ENCODE measurements around the gene B9D1.
A peak's percentile ranks its signal among the peaks of the same experiment; 100 is the strongest.

The B9D1 gene

DNA sequence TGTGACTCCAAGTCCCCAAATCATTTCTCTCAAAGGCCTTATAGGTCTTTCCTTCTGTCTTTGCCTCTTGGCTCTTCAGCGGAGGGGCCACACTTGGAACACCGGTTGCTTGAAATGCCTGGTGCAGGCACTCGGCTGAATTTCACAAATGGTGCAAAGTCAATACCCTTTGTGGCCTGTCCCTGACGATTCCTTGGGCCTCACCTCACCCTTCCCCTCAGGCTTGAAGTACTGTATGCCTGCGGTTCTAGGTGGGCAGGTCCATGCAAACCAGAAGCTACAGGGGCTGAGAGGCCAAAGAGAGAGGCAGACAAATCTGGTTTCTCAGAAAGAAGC is 4.1 kb upstream of the B9D1 start:
- H3K27me3 ChIP-seq (ENCODE audit: control insufficient read depth, insufficient read depth, low read length, poor library complexity, severe bottlenecking): no peaks in the 10 kb centered on the region
- H3K36me3 ChIP-seq (ENCODE audit: control insufficient read depth, insufficient read depth, low read length): no peaks in the 10 kb centered on the region
- no peak overlapping the region for H3K27ac ChIP-seq (ENCODE audit: insufficient read depth, low read depth, low read length, poor library complexity, severe bottlenecking)
- H3K4me1 ChIP-seq (ENCODE audit: control insufficient read depth, insufficient read depth, low read length): peaks cover 4% of the 10 kb centered on the region
- no peak overlapping the region for H3K4me3 ChIP-seq (ENCODE audit: insufficient read depth, low read depth, low read length)
- H3K9me3 ChIP-seq (ENCODE audit: control insufficient read depth, low read length): no peaks in the 10 kb centered on the region
- 89 to 92% methylated on average over 5 of the region's 5 CpGs for WGBS, 2 experiments

DNA sequence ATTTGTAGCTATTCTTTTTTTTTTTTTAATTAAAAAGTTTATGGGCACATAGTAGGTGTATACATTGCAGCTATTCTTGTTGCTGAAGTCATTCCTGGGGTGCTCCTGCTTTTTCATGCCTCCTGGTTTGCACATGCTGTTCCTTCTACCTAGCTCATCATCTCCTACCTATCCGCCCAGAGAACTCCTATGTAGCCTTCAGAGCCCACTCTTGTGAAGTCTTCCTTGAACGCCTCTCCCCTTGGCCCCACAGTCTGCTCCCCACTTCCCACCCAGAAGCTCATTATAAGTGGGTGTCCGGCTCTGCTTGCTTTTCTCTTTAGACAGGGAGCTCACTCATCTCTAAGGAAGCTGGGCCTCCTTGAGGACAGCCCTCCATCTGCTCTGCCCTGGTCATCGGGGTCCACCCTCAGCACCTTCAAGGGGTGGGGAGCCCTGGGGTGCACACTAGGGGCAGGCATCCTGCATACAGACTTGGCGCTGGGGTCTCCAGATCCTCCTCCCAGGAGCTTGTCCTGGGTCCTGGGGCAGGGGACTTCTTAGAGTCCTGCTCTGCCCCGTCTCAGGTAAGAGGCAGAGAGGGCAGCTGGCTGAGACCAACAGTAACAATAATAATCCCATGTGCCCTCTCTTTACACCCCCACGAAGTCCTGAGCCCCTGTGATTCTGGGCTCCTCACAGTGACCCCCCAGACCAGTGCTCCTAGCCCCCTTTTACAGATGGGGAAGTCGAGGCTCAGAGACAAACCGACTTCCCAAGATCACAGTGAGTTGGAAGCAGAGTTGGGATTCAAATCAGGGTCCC is 3.5 kb upstream of the B9D1 start:
- Histone ChIP-seq H3K27ac (ENCODE audit: insufficient read depth, low read depth, low read length, poor library complexity, severe bottlenecking) (no peak overlapping the region), H3K4me1 (ENCODE audit: control insufficient read depth, insufficient read depth, low read length) (peaks cover 5% of the 10 kb centered on the region), H3K9me3 (ENCODE audit: control insufficient read depth, low read length) (no peaks in the 10 kb centered on the region), H3K36me3 (ENCODE audit: control insufficient read depth, insufficient read depth, low read length) (no peaks in the 10 kb centered on the region), H3K27me3 (ENCODE audit: control insufficient read depth, insufficient read depth, low read length, poor library complexity, severe bottlenecking) (no peaks in the 10 kb centered on the region), H3K4me3 (ENCODE audit: insufficient read depth, low read depth, low read length) (no peak overlapping the region)
- 92 to 94% methylated on average over 9 of the region's 9 CpGs for WGBS, 2 experiments

DNA sequence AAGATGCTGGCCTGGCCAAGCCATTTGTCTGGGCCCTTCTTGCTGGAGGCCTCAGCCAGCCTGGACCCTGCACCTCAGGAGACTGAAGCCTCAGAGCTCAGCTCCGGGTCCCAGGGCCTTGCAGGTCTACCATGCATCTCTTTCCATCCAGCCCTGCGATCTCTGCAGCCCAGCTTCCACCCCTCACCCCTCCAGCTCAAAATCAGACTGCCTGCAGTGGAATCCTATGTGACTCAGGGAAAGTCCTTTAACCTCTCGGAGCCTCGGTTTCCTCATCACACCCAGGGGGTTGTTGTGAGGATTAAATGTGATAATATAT is 2.9 kb upstream of the B9D1 start:
- WGBS, 2 experiments: 81 to 93% methylated on average over 2 to 3 of the region's 4 CpGs
- Histone ChIP-seq H3K27ac (ENCODE audit: insufficient read depth, low read depth, low read length, poor library complexity, severe bottlenecking) (no peak overlapping the region), H3K27me3 (ENCODE audit: control insufficient read depth, insufficient read depth, low read length, poor library complexity, severe bottlenecking) (no peaks in the 10 kb centered on the region), H3K36me3 (ENCODE audit: control insufficient read depth, insufficient read depth, low read length) (no peaks in the 10 kb centered on the region), H3K4me3 (ENCODE audit: insufficient read depth, low read depth, low read length) (no peak overlapping the region), H3K9me3 (ENCODE audit: control insufficient read depth, low read length) (no peaks in the 10 kb centered on the region), H3K4me1 (ENCODE audit: control insufficient read depth, insufficient read depth, low read length) (peaks cover 5% of the 10 kb centered on the region)

DNA sequence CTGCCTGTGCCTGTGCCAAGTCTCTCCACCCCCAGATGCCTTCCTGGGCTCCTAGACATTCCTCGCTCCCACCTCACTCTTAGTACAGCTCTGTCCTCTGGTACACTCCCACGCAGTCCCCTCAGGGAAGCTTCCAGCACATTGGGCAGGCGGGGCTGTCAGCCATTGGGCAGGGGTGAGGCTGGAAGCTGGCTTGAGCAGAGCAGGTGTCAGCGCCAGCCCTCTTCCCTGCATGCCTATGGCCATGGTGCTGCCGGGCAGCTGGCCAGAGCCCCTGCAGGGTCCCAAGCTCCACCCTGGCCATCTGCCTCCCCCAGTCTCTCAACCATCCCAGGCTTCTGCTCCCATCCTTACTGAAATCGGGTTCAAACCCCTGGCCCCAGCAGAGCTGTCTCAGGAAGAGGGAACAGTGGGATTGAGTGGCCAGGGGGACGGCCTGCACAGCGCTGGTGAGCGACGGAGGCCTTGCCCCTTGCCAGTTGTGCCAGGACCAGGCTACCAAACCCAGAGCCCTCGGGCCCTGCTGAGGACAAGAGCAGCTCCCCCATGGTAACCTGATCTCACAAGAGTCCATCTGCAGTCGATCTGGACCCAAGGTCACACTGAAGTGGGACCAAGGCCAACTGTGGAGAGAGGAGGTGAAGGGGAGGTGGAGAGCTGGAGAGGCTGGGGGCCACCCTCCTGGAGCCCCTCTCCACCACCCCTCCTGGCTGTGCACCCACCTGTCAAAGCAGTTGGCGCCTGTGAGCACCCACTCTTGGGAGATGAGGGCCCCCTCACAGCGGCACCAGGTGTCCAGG is 2.4 kb upstream of the B9D1 start:
- Histone ChIP-seq H3K27ac (ENCODE audit: insufficient read depth, low read depth, low read length, poor library complexity, severe bottlenecking) (no peak overlapping the region), H3K9me3 (ENCODE audit: control insufficient read depth, low read length) (no peaks in the 10 kb centered on the region), H3K4me1 (ENCODE audit: control insufficient read depth, insufficient read depth, low read length) (peaks cover 5% of the 10 kb centered on the region), H3K36me3 (ENCODE audit: control insufficient read depth, insufficient read depth, low read length) (no peaks in the 10 kb centered on the region), H3K27me3 (ENCODE audit: control insufficient read depth, insufficient read depth, low read length, poor library complexity, severe bottlenecking) (no peaks in the 10 kb centered on the region), H3K4me3 (ENCODE audit: insufficient read depth, low read depth, low read length) (no peak overlapping the region)
- 86 to 87% methylated on average over 14 of the region's 14 CpGs for WGBS, 2 experiments

DNA sequence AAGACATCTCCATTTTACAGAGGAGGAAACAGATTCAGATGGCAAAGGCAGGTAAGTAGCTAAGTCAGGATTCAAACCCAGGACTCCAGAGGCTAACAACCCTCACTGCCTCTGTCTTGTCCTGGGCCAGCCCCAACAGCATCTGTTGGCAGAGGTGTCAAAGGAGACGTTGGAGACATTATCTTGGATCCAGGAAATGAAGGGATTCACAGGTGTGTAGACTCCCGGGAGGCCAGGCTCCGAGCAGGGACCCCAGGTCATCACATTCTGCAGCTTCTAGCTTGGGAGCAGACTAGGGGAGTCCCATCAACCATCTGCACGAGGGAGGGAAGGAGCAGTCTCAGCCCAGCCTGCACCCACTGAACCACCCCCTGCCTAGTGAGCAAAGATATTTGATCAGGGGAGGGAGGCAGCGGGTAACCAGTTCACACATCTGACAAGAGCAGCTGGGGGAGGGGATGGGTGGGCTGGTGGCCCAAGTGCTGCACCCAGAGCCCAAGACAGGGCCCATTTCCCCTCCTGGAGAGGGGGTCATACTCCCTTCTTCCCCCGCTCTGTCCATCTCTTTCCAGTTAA is 1.0 kb upstream of the B9D1 start:
- H3K27me3 ChIP-seq (ENCODE audit: control insufficient read depth, insufficient read depth, low read length, poor library complexity, severe bottlenecking): no peaks in the 10 kb centered on the region
- H3K9me3 ChIP-seq (ENCODE audit: control insufficient read depth, low read length): no peaks in the 10 kb centered on the region
- H3K27ac ChIP-seq (ENCODE audit: insufficient read depth, low read depth, low read length, poor library complexity, severe bottlenecking): no peak overlapping the region
- peaks cover 5% of the 10 kb centered on the region for H3K4me1 ChIP-seq (ENCODE audit: control insufficient read depth, insufficient read depth, low read length)
- 80 to 84% methylated on average over 6 of the region's 6 CpGs for WGBS, 2 experiments
- H3K4me3 ChIP-seq (ENCODE audit: insufficient read depth, low read depth, low read length): no peak overlapping the region
- no peaks in the 10 kb centered on the region for H3K36me3 ChIP-seq (ENCODE audit: control insufficient read depth, insufficient read depth, low read length)

DNA sequence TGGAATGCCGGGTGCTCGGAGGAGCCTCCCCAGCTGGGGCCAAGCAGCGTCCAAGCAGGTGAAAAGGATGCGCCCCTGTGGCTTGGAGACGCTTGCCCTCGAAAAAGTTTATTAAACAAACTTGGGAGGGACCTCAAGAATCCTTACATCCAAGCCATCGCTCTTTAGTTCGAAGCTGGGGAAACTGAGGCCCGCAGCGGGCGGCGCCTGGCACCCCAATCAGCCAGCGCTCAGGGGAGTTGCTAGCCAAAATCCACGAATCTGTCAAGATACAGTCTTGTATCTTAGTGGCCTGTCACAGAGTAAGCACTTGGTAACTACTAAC is 553 bp upstream of the B9D1 start:
- Histone ChIP-seq H3K9me3 (ENCODE audit: control insufficient read depth, low read length) (no peaks in the 10 kb centered on the region), H3K27me3 (ENCODE audit: control insufficient read depth, insufficient read depth, low read length, poor library complexity, severe bottlenecking) (no peaks in the 10 kb centered on the region), H3K36me3 (ENCODE audit: control insufficient read depth, insufficient read depth, low read length) (no peaks in the 10 kb centered on the region), H3K27ac (ENCODE audit: insufficient read depth, low read depth, low read length, poor library complexity, severe bottlenecking) (no peak overlapping the region), H3K4me3 (ENCODE audit: insufficient read depth, low read depth, low read length) (peak overlapping the region; percentile 72), H3K4me1 (ENCODE audit: control insufficient read depth, insufficient read depth, low read length) (peaks cover 5% of the 10 kb centered on the region)
- WGBS, 2 experiments: 44 to 45% methylated on average over 14 of the region's 14 CpGs

DNA sequence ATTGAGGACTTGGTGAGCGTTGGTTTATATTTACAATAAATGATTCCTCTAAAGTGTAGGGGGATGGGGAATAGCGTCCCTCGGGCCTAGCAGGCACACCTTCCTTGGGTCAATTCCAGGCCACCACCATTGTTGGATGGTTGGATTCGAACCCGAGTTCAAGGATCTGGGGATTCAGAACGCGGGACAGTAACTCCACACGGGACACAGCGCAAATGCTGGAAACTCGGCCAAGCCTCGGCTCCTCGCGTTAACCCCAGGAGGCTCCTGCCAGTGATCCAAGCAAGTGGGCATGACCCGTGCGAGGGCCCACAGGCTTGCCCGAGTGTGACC is 613 bp downstream of the B9D1 start:
- H3K4me3 ChIP-seq (ENCODE audit: insufficient read depth, low read depth, low read length): peak overlapping the region; percentile 72
- H3K9me3 ChIP-seq (ENCODE audit: control insufficient read depth, low read length): no peaks in the 10 kb centered on the region
- H3K36me3 ChIP-seq (ENCODE audit: control insufficient read depth, insufficient read depth, low read length): no peaks in the 10 kb centered on the region
- H3K27ac ChIP-seq (ENCODE audit: insufficient read depth, low read depth, low read length, poor library complexity, severe bottlenecking): no peak overlapping the region
- H3K4me1 ChIP-seq (ENCODE audit: control insufficient read depth, insufficient read depth, low read length): peaks cover 5% of the 10 kb centered on the region
- no peaks in the 10 kb centered on the region for H3K27me3 ChIP-seq (ENCODE audit: control insufficient read depth, insufficient read depth, low read length, poor library complexity, severe bottlenecking)
- 32 to 34% methylated on average over 16 of the region's 16 CpGs for WGBS, 2 experiments

DNA sequence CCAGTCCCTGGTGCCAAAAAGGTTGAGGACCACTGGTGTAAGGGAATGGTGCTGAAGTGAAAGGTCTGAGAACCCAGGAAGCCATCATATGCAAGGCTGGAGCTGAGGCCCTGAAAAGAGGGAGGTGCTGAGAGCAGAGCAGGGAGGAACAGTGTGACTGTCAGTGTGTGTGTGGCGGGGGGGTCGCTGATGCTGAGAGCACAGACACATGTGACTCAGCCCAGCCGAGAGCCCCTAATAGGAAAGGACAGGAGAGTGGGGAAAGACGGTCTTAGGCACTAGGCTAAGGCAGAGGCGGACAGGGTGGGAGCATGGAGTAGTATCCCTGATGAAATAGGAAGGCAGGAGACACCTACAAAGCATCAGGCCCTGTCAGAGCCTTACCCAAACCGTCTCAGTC is 1.2 kb downstream of the B9D1 start:
- Histone ChIP-seq H3K4me3 (ENCODE audit: insufficient read depth, low read depth, low read length) (no peak overlapping the region), H3K9me3 (ENCODE audit: control insufficient read depth, low read length) (no peaks in the 10 kb centered on the region), H3K27ac (ENCODE audit: insufficient read depth, low read depth, low read length, poor library complexity, severe bottlenecking) (no peak overlapping the region), H3K27me3 (ENCODE audit: control insufficient read depth, insufficient read depth, low read length, poor library complexity, severe bottlenecking) (no peaks in the 10 kb centered on the region), H3K36me3 (ENCODE audit: control insufficient read depth, insufficient read depth, low read length) (no peaks in the 10 kb centered on the region), H3K4me1 (ENCODE audit: control insufficient read depth, insufficient read depth, low read length) (peaks cover 5% of the 10 kb centered on the region)
- 86 to 91% methylated on average over 5 to 6 of the region's 6 CpGs for WGBS, 2 experiments

DNA sequence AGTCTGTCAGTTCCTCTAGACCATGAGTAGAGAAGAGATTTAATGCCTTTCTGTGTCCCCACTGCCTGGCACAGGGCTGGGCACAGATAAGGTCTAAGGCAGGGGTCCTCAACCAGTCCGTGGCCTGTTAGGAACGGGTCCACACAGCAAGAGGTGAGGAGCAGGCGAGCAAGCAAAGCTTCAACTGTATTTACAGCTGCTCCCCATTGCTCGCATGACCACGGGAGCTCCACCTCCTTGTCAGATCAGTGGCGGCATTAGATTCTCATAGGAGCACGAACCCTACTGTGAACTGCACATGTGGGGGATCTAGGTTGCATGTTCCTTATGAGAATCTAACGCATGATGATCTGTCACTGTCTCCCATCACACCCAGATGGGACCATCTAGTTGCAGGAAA is 1.8 kb downstream of the B9D1 start:
- no peaks in the 10 kb centered on the region for H3K36me3 ChIP-seq (ENCODE audit: control insufficient read depth, insufficient read depth, low read length)
- WGBS, 2 experiments: 92 to 95% methylated on average over 8 of the region's 8 CpGs
- no peak overlapping the region for H3K4me3 ChIP-seq (ENCODE audit: insufficient read depth, low read depth, low read length)
- no peak overlapping the region for H3K27ac ChIP-seq (ENCODE audit: insufficient read depth, low read depth, low read length, poor library complexity, severe bottlenecking)
- peaks cover 5% of the 10 kb centered on the region for H3K4me1 ChIP-seq (ENCODE audit: control insufficient read depth, insufficient read depth, low read length)
- H3K27me3 ChIP-seq (ENCODE audit: control insufficient read depth, insufficient read depth, low read length, poor library complexity, severe bottlenecking): no peaks in the 10 kb centered on the region
- no peaks in the 10 kb centered on the region for H3K9me3 ChIP-seq (ENCODE audit: control insufficient read depth, low read length)

DNA sequence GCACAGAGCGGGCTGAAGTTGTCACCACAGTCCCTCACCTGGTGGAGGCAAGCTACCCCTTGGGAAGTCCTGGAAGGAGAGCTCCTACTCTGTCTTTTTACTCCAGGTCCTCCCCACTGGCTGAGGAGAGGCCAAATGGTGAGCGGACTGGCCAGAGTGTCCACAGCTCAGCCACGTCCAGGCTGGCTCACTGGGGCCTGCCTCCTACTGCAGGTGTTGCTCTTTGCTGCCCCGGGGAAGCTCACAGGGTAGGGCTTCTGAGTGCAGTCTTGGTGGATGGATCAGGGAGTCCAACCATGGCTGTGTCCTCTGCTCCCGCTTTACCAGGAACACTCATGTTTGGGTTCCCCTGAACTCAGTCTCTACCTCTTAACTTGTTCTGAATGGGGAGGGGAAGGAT is 2.7 kb downstream of the B9D1 start:
- Histone ChIP-seq H3K4me1 (ENCODE audit: control insufficient read depth, insufficient read depth, low read length) (peaks cover 5% of the 10 kb centered on the region), H3K36me3 (ENCODE audit: control insufficient read depth, insufficient read depth, low read length) (no peaks in the 10 kb centered on the region), H3K9me3 (ENCODE audit: control insufficient read depth, low read length) (no peaks in the 10 kb centered on the region), H3K27ac (ENCODE audit: insufficient read depth, low read depth, low read length, poor library complexity, severe bottlenecking) (no peak overlapping the region), H3K27me3 (ENCODE audit: control insufficient read depth, insufficient read depth, low read length, poor library complexity, severe bottlenecking) (no peaks in the 10 kb centered on the region), H3K4me3 (ENCODE audit: insufficient read depth, low read depth, low read length) (no peak overlapping the region)
- 93 to 97% methylated on average over 5 of the region's 5 CpGs for WGBS, 2 experiments
